ENCODE results near the gene TDRD5. TPM values are rescaled to one million over a fixed set of nuclear protein-coding genes. Genes with fewer than 3 reads are reported as not detected.
A peak's percentile ranks its signal among the peaks of the same experiment; 100 is the strongest.

The TDRD5 gene
- total RNA-seq, 1 donor from 2014 or later, result not detected

DNA sequence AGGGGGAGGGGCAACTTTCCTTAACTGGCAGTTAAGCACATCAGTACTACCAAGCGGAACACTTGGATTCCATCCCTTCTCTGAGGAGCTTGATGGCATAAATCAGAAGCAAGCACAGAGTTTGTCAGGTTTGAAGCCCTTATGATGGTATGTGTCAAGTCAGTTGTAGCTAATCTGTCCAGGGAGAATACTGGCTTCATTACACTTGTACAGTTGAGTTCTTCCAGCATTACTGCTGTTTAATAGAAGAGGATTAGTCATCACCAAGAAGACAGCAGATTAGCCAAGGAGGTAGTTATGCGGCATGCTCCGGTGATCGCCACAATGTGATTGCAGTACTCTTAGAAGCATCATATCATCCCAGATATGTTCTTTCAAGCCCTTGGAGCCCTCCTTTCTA is 2.1 kb upstream of the TDRD5 start:
- H3K9me3 Mint-ChIP-seq (ENCODE audit: unreplicated experiment), result no peaks in the 10 kb centered on the region

DNA sequence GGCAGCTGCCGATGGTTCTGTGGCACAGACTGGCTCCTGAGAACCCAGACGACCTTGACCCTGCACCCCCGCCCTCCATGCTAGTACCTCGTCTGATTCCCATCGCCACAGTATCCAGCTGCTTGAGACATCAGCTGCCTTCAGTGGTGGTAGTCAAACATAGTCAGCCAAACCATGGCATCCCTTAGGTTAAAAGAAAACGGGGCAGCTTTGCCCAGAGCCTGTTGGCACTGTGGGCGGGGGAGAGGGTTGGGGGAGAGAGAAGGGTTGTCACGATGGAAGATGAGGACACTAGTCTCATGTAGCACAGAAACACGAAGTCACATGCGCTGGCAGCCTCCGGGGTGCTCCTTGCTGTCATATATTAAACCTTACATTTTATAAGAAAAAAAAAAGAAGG is 961 bp upstream of the TDRD5 start:
- TF ChIP-seq, protein P1, sequence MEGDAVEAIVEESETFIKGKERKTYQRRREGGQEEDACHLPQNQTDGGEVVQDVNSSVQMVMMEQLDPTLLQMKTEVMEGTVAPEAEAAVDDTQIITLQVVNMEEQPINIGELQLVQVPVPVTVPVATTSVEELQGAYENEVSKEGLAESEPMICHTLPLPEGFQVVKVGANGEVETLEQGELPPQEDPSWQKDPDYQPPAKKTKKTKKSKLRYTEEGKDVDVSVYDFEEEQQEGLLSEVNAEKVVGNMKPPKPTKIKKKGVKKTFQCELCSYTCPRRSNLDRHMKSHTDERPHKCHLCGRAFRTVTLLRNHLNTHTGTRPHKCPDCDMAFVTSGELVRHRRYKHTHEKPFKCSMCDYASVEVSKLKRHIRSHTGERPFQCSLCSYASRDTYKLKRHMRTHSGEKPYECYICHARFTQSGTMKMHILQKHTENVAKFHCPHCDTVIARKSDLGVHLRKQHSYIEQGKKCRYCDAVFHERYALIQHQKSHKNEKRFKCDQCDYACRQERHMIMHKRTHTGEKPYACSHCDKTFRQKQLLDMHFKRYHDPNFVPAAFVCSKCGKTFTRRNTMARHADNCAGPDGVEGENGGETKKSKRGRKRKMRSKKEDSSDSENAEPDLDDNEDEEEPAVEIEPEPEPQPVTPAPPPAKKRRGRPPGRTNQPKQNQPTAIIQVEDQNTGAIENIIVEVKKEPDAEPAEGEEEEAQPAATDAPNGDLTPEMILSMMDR (IDR thresholded peaks at IDR 0.05), result no peak
- Mint-ChIP-seq H3K27me3 (ENCODE audit: unreplicated experiment) (peaks cover 7% of the 10 kb centered on the region), H3K36me3 (ENCODE audit: unreplicated experiment) (no peaks in the 10 kb centered on the region), H3K4me3 (ENCODE audit: unreplicated experiment) (no peak overlapping the region), H3K4me1 (ENCODE audit: unreplicated experiment) (peaks cover 4% of the 10 kb centered on the region), H3K9me3 (ENCODE audit: unreplicated experiment) (no peaks in the 10 kb centered on the region), H3K27ac (ENCODE audit: unreplicated experiment) (no peak overlapping the region)
- DNase-seq (ENCODE audit: extremely low spot score, unreplicated experiment), result no peak

More for the DNA sequence above, 2.1 kb upstream of the TDRD5 start:
- peaks cover 5% of the 10 kb centered on the region for H3K4me1 Mint-ChIP-seq (ENCODE audit: unreplicated experiment)
- TF ChIP-seq, protein P1 (IDR thresholded peaks at IDR 0.05), result no peak
- H3K36me3 Mint-ChIP-seq (ENCODE audit: unreplicated experiment), result no peaks in the 10 kb centered on the region
- no peak for DNase-seq (ENCODE audit: extremely low spot score, unreplicated experiment)
- H3K4me3 Mint-ChIP-seq (ENCODE audit: unreplicated experiment), result no peak overlapping the region
- no peak overlapping the region for H3K27ac Mint-ChIP-seq (ENCODE audit: unreplicated experiment)
- H3K27me3 Mint-ChIP-seq (ENCODE audit: unreplicated experiment), result peaks cover 8% of the 10 kb centered on the region

DNA sequence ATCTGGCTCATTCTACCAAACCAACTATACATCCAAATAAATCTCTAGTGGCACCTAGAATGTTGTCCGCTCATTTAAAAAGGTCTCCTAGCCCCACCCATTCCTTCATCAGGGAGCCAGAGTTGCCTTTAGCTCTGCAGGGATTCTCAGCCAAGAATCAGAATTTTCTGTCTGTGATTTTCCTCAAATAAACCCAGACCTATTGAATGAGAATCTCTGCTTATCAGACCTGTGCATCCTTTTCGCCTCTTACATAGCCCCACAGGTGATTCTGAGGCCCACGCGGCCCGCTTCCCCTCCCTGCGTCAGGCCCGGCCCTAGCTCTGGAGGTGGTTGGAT is 410 bp upstream of the TDRD5 start:
- H3K27me3 Mint-ChIP-seq (ENCODE audit: unreplicated experiment), result peaks cover 6% of the 10 kb centered on the region

DNA sequence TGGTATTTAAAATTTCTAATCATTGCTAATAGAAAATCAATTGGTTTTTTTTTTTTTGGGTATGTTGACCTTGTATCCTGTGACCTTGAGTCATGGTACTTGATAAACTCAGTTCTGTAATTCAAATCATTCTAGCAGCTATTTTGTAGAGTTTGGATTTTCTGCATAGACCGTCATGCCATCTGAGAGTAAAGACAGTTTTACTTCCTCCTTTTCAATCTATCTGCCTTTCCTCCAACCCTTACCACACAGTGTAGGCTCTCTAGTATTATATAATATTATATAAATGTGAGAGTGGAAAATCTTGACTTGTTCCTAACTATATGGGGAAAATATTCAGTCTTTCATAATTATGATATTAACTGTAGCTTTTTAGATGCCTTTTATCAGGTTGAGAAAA is 7.0 kb downstream of the TDRD5 start:
- Mint-ChIP-seq H3K27me3 (ENCODE audit: unreplicated experiment) (peaks cover 23% of the 10 kb centered on the region), H3K4me3 (ENCODE audit: unreplicated experiment) (no peak overlapping the region), H3K4me1 (ENCODE audit: unreplicated experiment) (no peaks in the 10 kb centered on the region), H3K27ac (ENCODE audit: unreplicated experiment) (no peak overlapping the region), H3K36me3 (ENCODE audit: unreplicated experiment) (no peaks in the 10 kb centered on the region), H3K9me3 (ENCODE audit: unreplicated experiment) (peaks cover 5% of the 10 kb centered on the region)
- DNase-seq (ENCODE audit: extremely low spot score, unreplicated experiment), result no peak
- TF ChIP-seq, protein P1 (IDR thresholded peaks at IDR 0.05), result no peak

More for the DNA sequence above, 410 bp upstream of the TDRD5 start:
- Mint-ChIP-seq H3K4me3 (ENCODE audit: unreplicated experiment) (no peak overlapping the region), H3K27ac (ENCODE audit: unreplicated experiment) (no peak overlapping the region), H3K36me3 (ENCODE audit: unreplicated experiment) (no peaks in the 10 kb centered on the region), H3K4me1 (ENCODE audit: unreplicated experiment) (no peaks in the 10 kb centered on the region), H3K9me3 (ENCODE audit: unreplicated experiment) (no peaks in the 10 kb centered on the region)
- TF ChIP-seq, protein P1 (IDR thresholded peaks at IDR 0.05), result no peak
- no peak for DNase-seq (ENCODE audit: extremely low spot score, unreplicated experiment)

DNA sequence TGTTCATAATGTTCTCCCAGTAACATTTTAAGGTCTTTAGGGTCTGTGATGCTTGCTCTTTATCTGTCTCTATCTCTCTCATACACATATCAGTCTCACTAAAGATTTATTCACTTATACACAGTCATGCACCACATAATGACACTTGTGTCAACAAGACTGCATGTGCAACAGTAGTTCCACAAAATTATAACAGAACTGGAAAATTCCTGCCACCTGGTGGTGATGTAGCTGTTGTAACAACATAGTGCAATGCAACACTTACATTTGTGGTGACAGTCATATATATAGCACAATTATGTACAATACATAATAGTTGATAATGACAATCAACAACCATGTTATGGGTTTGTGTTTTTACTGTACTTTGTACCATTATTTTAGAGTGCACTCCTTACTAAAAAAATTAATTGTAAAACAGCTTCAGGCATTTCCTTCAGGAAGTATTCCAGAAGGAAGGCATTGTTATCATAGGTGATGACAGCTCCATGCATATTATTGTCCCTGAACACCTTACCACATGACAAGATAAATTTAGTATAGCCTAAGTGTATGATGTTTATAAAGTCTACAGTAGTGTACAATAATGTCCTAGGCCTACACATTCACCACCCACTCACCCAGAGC is 8.1 kb downstream of the TDRD5 start:
- no peaks in the 10 kb centered on the region for H3K4me1 Mint-ChIP-seq (ENCODE audit: unreplicated experiment)
- H3K27ac Mint-ChIP-seq (ENCODE audit: unreplicated experiment), result no peak overlapping the region
- no peak for DNase-seq (ENCODE audit: extremely low spot score, unreplicated experiment)
- no peak overlapping the region for H3K4me3 Mint-ChIP-seq (ENCODE audit: unreplicated experiment)
- TF ChIP-seq, protein P1 (IDR thresholded peaks at IDR 0.05), result peak; percentile 44
- no peaks in the 10 kb centered on the region for H3K36me3 Mint-ChIP-seq (ENCODE audit: unreplicated experiment)
- H3K27me3 Mint-ChIP-seq (ENCODE audit: unreplicated experiment), result peaks cover 25% of the 10 kb centered on the region
- peaks cover 5% of the 10 kb centered on the region for H3K9me3 Mint-ChIP-seq (ENCODE audit: unreplicated experiment)
